Dermis microvascular lymphatic vessel endothelial cell (primary cell): Measurements from ENCODE around the gene FAP. TPM values are rescaled to one million over a fixed set of nuclear protein-coding genes. Genes with fewer than 3 reads are reported as not detected.

Experiments used
- DNase-seq, 2 donors: peaks; one replicate each; pipeline versions ENCODE4 v3.0.0 to v3.0.0-alpha.2; 2010; ENCODE audit warnings: low read depth in 2 of 2
- total RNA-seq: library from RNA; depleted of rRNA; stranded (reverse); fragments of >200 nt; gene quantifications from 2 replicates; pipeline ENCODE4 v1.2.1, GENCODE V29; 2014

Gene FAP
- total RNA-seq, 1 donor from 2014 or later, result 1.3 TPM

DNA sequence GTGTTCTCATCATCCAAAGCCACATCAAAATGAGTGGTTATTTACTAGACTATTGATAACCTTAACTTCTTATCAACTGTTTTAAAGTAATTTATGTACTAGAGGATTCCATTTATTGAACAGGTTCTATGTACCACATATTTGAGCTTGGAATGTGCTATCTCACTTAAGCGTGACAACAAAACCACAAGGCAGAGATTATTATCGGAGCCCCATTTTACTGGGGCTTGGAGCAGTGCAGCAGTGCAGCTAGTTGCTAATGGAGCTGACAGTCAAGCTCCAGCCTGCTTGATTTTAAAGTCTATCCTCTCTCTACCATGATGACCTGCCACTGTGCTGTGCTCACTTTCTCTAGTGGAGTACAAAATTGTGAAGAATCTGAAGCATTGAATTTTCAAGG, 115.8 kb downstream of the FAP start:
- no peak for DNase-seq

DNA sequence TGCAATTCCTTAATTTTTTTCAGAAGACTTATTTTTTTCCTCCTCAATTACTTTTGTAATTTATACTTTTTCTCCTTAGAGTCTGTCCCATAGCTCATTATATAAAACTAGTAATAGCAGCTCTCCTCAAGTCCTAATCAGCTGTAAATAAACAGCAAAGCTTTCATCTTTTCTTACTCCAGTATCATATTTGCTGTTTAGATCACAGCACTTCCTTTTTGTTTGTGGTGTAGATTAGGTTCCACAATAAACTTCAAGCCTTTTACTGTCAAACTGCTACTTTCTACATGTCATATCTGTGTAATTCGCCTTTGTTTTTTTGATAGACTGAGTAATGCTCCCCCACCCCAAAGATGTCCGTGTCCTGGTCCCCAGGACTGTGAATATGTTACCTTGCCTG, 116.7 kb downstream of the FAP start:
- DNase-seq, result no peak

DNA sequence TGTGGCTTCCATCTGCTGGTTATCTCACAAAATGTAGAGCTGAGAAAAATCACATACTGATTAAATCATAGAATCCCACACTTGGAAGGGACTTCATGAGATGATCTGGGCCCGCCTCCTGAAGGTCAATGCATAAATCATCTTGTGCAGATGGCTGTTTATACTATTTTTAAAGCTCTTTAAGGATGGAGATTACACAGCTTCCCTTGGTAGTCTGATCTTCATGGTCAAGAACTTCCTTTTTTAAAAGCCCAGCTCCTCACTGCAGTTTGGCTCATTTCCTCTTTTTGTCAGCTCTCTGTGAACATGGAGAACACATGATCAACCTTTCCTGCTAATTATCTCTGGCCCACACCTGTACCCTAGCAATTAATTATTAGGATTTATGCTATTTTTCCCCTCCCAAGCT, 117.1 kb downstream of the FAP start:
- peak in 1 of 2 donors; percentile 30 for DNase-seq

DNA sequence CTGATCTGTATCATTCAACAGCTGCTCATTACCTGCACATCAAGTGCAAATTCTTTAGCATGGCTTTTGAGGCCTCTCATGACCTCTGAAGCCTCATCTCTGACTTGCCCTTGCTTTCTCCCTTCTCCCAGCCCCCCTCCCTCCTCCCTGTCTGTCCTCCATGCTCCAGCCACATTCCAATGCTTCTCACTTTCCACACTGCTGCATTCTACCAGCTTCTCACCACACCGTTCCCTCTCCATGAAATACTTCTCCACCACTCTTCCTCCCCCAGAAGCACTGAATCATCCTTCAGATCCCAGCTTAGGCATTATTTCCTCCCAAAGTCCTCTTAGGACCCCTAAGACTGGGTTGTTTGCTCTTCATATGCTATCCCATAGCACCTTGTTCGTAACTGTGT, 118.1 kb downstream of the FAP start:
- no peak for DNase-seq

DNA sequence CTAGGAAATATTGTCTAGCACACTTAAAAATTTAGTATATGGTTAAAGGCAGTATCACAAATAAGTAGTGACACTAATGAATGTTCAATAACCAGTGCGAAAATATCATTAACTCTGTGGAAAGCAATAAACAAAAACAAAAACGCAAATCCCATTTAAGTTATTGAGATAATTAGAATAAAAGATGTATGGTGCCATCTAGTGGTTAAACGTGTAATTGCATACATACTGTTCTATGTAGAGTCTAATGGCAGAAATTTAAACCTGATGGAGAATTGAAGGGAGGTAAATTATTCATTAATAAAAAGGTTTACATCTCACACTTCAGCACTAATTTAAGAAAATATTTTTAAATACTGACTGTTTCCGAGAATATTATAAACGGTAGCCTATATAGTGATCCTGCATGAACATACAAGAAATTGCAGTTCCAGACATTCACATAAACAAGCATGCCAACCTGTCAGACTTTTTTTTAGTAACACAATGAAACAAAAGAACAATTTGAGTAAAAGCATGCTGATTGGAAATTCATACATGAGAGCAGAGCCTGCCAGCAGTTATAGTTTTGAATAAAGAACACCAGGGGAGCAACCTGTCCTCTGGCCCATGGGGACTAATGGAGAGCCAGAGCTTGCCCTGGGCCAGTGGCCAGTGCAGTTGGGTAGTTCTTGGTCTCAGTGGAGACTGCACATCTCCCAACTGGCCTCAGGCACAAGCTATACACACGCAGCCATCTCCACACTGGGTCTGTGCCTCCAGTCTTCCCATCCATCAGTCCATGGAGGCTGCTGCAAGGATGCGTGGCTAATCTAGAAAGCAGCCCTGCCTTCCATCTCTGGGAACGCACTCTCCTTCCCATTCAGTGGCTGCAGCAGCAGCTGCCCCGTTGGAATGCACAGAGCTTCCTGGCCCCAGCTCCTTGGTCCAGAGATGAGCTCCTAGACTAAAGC, 119.2 kb downstream of the FAP start:
- peak; percentile 69 to 70 for DNase-seq

Other genes starting within 250 kb of the FAP start
- gene DPP4, start 169.2 kb downstream of the FAP start, total RNA-seq, result 67.4 and 73.6 TPM in 2 replicates
- not detected in 2 replicates for gene GCG, start 91.2 kb downstream of the FAP start, total RNA-seq
- gene IFIH1, start 75.2 kb upstream of the FAP start, total RNA-seq, result 5.3 and 8.2 TPM in 2 replicates
- 4.5 and 7.1 TPM in 2 replicates for gene GCA, start 100.7 kb upstream of the FAP start, total RNA-seq